PC-3 (cell line): ENCODE data around the gene PLCD1. TPM values are rescaled to one million over a fixed set of nuclear protein-coding genes. Genes with fewer than 3 reads are reported as not detected.

Experiments
- ATAC-seq: fragments of 200-7000 bp; cut with Tn5 transposase; 2 replicates; pipeline ENCODE4 v1.9.1; 2020; ENCODE audit warnings: mild to moderate bottlenecking, moderate library complexity
- BruUV-seq: library from RNA; stranded (reverse); fragments of 400-500 nt; replicated peaks from 2 replicates; lab custom pipeline; 2021; lab: Mats Ljungman, UMichigan
- CTCF ChIA-PET: fragments of 300-600 bp; sonication (Branson Sonifier 250); formaldehyde crosslinking; loops from one replicate; lab custom pipeline; 2022; ENCODE audit warnings: antibody characterized with exemption; lab: Charles Lee
- POLR2A ChIA-PET: fragments of 300-600 bp; sonication (Branson Sonifier 250); formaldehyde crosslinking; loops from one replicate; lab custom pipeline; 2022; ENCODE audit warnings: antibody characterized with exemption; ENCODE audit not compliant: unreplicated experiment; lab: Charles Lee
- DNase-seq: peaks from one replicate; pipeline ENCODE4 v3.0.0-alpha.2; 2015
- H2AFZ ChIP-seq: fragments of 300-600 bp; sonication (generic); 2 replicates; pipeline ENCODE4 v1.6.0; 2016; ENCODE audit warnings: antibody characterized with exemption, low read length
- H3F3A ChIP-seq: fragments of 300-600 bp; sonication (generic); one replicate; pipeline ENCODE4 v1.6.0; 2017; ENCODE audit warnings: antibody characterized with exemption, low read length, control low read depth, mild to moderate bottlenecking; ENCODE audit not compliant: unreplicated experiment
- H3K27ac ChIP-seq: fragments of 300-600 bp; sonication (generic); 2 replicates; pipeline ENCODE4 v1.5.1; 2016; ENCODE audit warnings: mild to moderate bottlenecking, low read length
- H3K27me3 ChIP-seq: fragments of 300-600 bp; sonication (generic); 2 replicates; pipeline ENCODE4 v1.6.1; 2016; ENCODE audit warnings: low read length, mixed read lengths
- H3K36me3 ChIP-seq: fragments of 300-600 bp; sonication (generic); 2 replicates; pipeline ENCODE4 v1.6.1; 2016; ENCODE audit warnings: low read depth, mixed run types, low read length, mixed read lengths
- H3K4me1 ChIP-seq: fragments of 300-600 bp; sonication (generic); 2 replicates; pipeline ENCODE4 v1.5.1; 2016; ENCODE audit warnings: low read length; ENCODE audit not compliant: insufficient read depth
- H3K4me2 ChIP-seq: fragments of 300-600 bp; sonication (generic); 2 replicates; pipeline ENCODE4 v1.6.0; 2016; ENCODE audit warnings: low read length
- H3K4me3 ChIP-seq: fragments of 300-600 bp; sonication (generic); 2 replicates; pipeline ENCODE4 v1.5.1; 2016; ENCODE audit warnings: mild to moderate bottlenecking, low read length, mixed read lengths
- H3K79me2 ChIP-seq: fragments of 300-600 bp; sonication (generic); 2 replicates; pipeline ENCODE4 v1.6.1; 2017; ENCODE audit warnings: low read length, mixed read lengths
- H3K9ac ChIP-seq: fragments of 300-600 bp; sonication (generic); 2 replicates; pipeline ENCODE4 v1.6.0; 2016; ENCODE audit warnings: mild to moderate bottlenecking, low read length
- H3K9me2 ChIP-seq: fragments of 300-600 bp; sonication (generic); replicated peaks from 2 replicates; pipeline ENCODE4 v1.6.1; 2016; ENCODE audit warnings: mixed run types, low read length, mixed read lengths
- H3K9me3 ChIP-seq: fragments of 300-600 bp; sonication (generic); 2 replicates; pipeline ENCODE4 v1.6.1; 2016; ENCODE audit warnings: low read length, mixed read lengths
- H4K20me1 ChIP-seq: fragments of 300-600 bp; sonication (generic); 2 replicates; pipeline ENCODE4 v1.6.1; 2016; ENCODE audit warnings: low read length, mixed read lengths
- EZH2 ChIP-seq: fragments of 300-600 bp; sonication (generic); IDR thresholded peaks from one replicate; pipeline ENCODE4 v1.6.1; 2017; ENCODE audit warnings: antibody characterized with exemption, mild to moderate bottlenecking, low read length; ENCODE audit not compliant: unreplicated experiment
- EZH2phosphoT487 ChIP-seq: fragments of 300-600 bp; sonication (generic); IDR thresholded peaks from 2 replicates; pipeline ENCODE4 v1.6.1; 2018; ENCODE audit warnings: mild to moderate bottlenecking, antibody characterized with exemption, low read length, borderline replicate concordance
- intact Hi-C: fragments of 100-400 bp; cut with micrococcal nuclease; formaldehyde crosslinking; loops from 2 replicates; pipeline ENCODE4 v1.9.0; 2023
- total RNA-seq: library from RNA; depleted of rRNA; stranded (reverse); fragments of >200 nt; gene quantifications from 2 replicates; pipeline ENCODE4 v1.2.3, GENCODE V29; 2014
- TF ChIP-seq, protein P1 (sequence below): fragments of 300-600 bp; sonication (generic); conservative IDR thresholded peaks from 2 replicates; pipeline ENCODE4 v1.5.1; 2017; ENCODE audit warnings: antibody characterized with exemption, low read depth, mild to moderate bottlenecking, low read length

The PLCD1 gene
- total RNA-seq, 1 experiment from 2014 or later = 18.5 TPM

DNA sequence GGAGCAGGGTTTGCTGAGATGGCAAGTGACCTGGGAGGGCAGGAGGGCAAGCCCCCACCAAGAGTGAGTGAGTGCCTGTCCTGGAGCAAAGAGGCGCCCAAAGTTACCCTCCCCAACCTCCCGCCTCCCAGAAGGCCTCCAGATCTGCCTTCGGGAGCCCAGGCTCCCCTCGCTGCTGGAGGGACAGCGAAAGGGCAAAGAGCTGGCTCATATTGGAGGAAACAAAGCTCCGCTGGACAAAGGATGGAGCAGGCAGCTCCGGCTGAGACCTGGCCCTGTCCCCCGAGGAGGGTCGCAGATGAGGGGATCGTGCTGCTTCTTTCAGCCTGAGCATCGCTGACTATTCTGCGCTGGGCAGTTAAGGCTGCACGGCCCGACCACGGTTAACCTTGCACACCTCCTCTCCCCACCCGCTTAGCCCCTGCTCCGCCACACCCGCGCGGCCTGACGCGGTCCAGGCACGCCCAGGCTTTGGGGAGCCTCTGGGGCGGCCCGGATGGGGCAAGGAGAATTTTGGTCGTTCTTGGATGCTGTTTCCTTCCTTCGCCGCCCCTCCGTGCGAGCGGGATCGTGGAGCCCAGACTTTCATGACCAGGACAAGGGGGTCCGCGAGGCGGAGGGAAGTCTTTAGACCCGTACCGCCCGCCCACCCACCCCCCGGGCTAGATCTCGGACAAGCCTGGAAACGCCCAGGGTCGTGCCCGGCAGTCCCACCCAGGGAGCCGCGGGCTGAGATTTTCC lies 651 bp downstream of the PLCD1 start:
- H4K20me1 ChIP-seq = no peaks in the 10 kb centered on the region
- no peak for ATAC-seq
- H3K9me3 ChIP-seq = no peaks in the 10 kb centered on the region
- no peak overlapping the region for H3K4me3 ChIP-seq
- peaks cover 43% of the 10 kb centered on the region for H3K4me1 ChIP-seq
- no peaks in the 10 kb centered on the region for H3K36me3 ChIP-seq
- intact Hi-C loops = no loop called here
- no peaks in the 10 kb centered on the region for H3F3A ChIP-seq
- H3K9ac ChIP-seq = no peak overlapping the region
- BruUV-seq = no TSS peak
- H3K79me2 ChIP-seq = no peaks in the 10 kb centered on the region
- no peak overlapping the region for H2AFZ ChIP-seq
- POLR2A ChIA-PET = no interaction called here
- no peak overlapping the region for H3K27ac ChIP-seq
- DNase-seq = no peak
- CTCF ChIA-PET = no interaction called here
- no peaks in the 10 kb centered on the region for H3K27me3 ChIP-seq
- no peak overlapping the region for H3K4me2 ChIP-seq
- H3K9me2 ChIP-seq = no peaks in the 10 kb centered on the region
- no peak for TF ChIP-seq EZH2
- TF ChIP-seq, protein P1, sequence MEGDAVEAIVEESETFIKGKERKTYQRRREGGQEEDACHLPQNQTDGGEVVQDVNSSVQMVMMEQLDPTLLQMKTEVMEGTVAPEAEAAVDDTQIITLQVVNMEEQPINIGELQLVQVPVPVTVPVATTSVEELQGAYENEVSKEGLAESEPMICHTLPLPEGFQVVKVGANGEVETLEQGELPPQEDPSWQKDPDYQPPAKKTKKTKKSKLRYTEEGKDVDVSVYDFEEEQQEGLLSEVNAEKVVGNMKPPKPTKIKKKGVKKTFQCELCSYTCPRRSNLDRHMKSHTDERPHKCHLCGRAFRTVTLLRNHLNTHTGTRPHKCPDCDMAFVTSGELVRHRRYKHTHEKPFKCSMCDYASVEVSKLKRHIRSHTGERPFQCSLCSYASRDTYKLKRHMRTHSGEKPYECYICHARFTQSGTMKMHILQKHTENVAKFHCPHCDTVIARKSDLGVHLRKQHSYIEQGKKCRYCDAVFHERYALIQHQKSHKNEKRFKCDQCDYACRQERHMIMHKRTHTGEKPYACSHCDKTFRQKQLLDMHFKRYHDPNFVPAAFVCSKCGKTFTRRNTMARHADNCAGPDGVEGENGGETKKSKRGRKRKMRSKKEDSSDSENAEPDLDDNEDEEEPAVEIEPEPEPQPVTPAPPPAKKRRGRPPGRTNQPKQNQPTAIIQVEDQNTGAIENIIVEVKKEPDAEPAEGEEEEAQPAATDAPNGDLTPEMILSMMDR = no peak
- TF ChIP-seq EZH2phosphoT487 = no peak

DNA sequence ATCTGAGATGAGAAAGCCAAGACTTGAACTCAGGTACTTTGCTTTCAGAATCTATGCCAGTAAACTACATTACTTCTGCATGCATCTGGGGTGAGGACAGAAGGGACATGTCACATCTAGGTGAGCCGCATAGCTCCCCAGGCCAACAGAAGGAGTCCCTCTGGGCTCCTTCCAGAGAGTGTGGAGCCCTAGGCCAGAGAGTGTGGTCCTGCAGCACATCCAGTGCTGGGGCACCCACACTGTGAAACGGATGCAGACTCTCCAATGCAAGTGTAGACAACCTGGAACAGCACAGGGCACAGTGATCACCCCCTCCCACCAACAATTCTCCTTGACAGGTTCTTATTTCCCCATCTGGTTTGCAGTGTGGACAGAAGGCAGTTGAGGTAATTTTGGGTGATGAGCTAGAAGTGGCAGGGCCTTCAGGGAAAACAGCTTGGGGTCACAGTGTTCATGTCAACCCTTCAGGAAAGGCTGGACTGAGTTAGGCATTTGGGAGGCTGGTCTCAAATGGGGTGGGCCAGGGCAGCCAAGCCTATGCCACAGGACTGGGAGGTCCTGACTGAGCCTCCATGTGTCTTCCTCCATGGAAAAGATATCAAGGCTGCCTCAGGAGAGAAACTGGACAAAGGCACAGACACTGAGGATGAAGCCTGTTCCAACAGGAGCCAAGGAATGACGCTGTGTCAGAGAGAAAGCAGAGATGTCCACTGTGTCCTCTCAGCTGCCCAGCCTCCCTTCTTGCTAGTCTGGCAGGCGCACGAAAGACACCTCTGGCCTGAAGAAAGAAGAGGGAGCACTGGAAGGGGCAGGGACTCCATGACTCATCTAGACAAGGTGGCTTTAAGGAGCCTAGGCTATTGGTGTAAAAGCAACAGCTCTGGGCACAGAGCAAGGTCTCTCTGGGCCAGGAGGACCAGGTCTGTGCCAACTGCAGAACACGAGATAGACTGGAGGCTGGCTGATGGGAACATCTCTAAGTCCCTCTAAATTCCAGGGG lies 1.7 kb downstream of the PLCD1 start:
- TF ChIP-seq EZH2 = no peak
- TF ChIP-seq, protein P1 = no peak
- TF ChIP-seq EZH2phosphoT487 = no peak
- no peaks in the 10 kb centered on the region for H3F3A ChIP-seq
- intact Hi-C loops = no loop called here
- H3K9me2 ChIP-seq = no peaks in the 10 kb centered on the region
- no TSS peak for BruUV-seq
- no peak overlapping the region for H2AFZ ChIP-seq
- no peaks in the 10 kb centered on the region for H3K79me2 ChIP-seq
- ChIA-PET POLR2A (no interaction called here), CTCF (no interaction called here)
- ATAC-seq = no peak
- H3K9me3 ChIP-seq = no peaks in the 10 kb centered on the region
- H3K27me3 ChIP-seq = no peaks in the 10 kb centered on the region
- peaks cover 50% of the 10 kb centered on the region for H3K4me1 ChIP-seq
- H4K20me1 ChIP-seq = no peaks in the 10 kb centered on the region
- H3K27ac ChIP-seq = no peak overlapping the region
- H3K4me3 ChIP-seq = no peak overlapping the region
- no peak overlapping the region for H3K9ac ChIP-seq
- H3K36me3 ChIP-seq = no peaks in the 10 kb centered on the region
- no peak overlapping the region for H3K4me2 ChIP-seq
- DNase-seq = no peak
